Uterus (tissue), 2 donors: ENCODE data around the gene FEV.

Experiments
- CTCF ChIP-seq, 4 experiments: fragments of 200-600 bp in 2 of 4; fragments of 450-650 bp in 2 of 4; sonication (generic) in 2 of 4; IDR thresholded peaks; one replicate each; pipeline ENCODE4 v1.5.1; 2016 to 2019; ENCODE audit warnings: antibody characterized with exemption in 4 of 4, mild to moderate bottlenecking in 2 of 4, moderate library complexity in 1 of 4
- POLR2A ChIP-seq, 2 donors: fragments of 450-650 bp; IDR thresholded peaks; one replicate each; pipeline ENCODE4 v1.6.1; 2016; ENCODE audit warnings: antibody characterized with exemption in 2 of 2, mild to moderate bottlenecking in 1 of 2, moderate library complexity in 1 of 2

- TF ChIP-seq CTCF (IDR thresholded peaks at IDR 0.05) (no peak), POLR2A (IDR thresholded peaks at IDR 0.05) (no peak)
Measured at GRCh38 chr2:219023045-219023605, 38.1 kb upstream of the FEV start.
